GM21825 (cell line): ENCODE data around the gene CEL.
"Not testable (repeated sequence)": the region's sequence is repeated elsewhere in the genome, so short reads cannot be mapped to it uniquely, and the experiment has no call there.

ENCODE experiments used
- ATAC-seq: cut with Tn5 transposase; IDR thresholded peaks from one replicate; pipeline ENCODE4 v1.9.1; 2021; ENCODE audit warnings: mild to moderate bottlenecking, moderate library complexity; ENCODE audit not compliant: unreplicated experiment

The CEL gene

DNA sequence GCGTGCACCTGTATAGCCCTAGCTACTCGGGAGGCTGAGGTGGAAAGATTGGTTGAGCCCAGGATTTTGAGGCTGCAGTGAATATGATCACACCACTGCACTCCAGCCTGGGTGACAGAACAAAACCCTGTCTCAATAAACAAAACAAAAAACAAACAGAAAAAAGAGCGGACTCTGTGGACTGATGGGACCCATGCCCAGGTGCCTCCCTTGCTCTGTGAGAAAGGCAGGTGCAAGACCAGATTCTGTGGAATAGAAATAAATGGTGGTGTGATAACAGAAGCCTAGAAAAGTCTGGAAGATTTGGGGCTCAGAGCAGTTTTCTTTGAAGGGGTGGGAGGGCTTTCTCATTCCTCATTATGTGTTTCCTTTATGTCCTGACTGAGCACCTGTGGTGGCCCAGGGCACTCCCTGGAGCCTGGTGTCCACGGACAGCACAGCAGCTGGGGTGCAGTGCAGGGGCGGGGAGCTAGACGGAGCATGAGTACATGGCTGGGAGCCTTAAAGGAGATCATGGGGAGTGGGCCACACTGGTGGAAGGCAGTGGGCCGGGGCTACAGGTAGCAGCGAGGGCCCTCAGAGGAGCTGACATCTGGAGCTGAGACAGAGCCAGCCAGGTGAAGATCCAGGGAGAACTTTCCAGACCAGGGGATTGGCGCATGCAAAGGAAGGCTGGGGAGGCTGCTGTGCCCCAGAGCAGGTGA lies 15.4 kb upstream of the CEL start:
- no peak for ATAC-seq

DNA sequence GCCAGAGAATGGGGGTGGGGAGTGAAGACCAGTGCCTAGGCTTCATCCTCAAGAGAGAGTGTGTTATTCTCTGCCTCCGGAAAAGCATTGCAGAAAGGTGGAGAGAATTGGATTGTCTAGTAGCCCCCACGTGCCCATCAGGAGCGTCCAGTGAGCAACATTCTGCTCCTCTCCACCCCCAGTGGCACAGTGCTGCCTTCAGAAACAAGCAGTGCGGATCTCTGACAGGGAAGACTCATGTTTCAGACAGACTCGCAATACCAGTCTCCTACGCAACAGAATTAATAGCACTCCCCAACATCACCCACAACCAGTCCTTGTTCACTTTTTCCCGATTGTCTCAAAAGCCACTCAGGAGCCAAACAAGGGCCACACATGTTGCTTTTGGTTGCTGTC lies 14.9 kb upstream of the CEL start:
- ATAC-seq: no peak

DNA sequence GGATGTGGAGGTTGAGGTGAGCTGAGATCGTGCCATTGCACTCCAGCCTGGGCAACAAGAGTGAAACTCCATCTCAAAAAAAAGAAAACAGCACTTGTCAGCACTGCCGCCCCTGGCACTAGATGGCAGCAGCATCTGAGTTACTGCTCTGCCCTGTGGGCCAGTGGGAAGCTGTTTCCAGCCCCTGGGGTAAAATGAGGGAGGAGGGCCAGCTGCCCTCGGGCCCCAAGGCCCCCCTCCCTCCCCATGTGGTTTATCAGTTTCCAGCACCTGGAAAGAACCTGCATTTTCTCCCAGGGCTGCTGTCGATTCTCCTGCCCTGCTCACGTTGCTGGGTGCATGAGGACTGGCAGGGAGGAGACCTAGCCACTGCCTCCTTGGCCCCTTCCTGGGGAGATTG lies 13.2 kb upstream of the CEL start:
- ATAC-seq: no peak

DNA sequence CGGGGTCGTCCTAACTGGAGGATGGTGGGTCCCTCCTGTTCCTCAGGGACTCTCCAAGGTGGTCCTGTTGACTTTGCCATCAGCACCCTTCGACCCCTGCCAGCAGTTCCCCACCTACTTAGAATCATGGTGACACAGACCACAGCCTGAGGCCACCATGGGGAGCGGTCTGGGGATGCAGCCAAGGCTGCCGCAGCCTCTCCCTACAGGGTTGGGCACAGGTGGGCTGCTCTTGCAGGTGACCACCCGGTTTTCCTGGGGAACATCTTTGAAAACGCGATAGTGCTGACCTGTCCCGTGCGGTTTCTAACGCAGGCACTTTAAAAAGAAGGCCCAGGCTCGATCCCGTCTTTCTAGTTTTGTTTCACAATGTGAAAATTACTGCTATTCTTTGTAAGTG lies 12.7 kb upstream of the CEL start:
- no peak for ATAC-seq

DNA sequence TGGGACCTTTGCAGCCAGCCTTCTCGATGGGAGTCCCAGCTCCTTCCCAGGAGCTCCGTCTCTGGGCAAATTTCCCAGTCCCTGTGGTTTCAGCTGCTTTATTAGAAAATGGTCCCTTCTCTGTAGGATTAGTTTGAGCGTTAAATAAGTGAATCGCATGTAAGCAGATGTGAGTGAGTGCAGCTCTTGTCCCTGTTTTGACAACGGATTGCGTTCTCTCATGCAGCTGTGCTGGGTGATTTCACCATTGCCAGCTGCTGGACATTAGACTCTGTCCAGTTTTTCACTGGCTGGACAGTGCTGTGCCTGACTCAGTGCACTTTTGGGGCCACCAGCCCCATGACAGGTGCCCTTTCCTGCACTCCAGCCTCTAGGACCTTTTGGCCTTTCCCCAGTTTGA lies 11.6 kb upstream of the CEL start:
- no peak for ATAC-seq

DNA sequence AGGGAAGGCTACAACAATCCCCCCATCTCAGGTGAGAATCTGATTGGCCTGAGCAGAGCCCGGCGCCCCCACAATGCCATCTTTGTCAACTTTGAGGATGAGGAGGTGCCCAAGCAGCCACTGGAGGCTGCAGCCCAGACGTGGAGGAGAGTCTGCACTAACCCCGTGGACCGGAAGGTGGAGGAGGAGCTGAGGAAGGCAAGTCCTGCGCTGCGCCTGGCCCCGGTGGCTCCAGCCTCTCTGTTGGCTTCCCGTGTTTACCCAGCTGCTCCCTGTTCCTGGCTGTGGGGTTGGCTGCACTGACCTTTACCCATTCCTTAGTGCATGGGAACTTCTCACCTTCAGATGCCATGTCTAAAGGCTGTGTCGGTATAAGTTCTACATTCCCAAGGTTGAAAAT lies 11.0 kb upstream of the CEL start:
- no peak for ATAC-seq

DNA sequence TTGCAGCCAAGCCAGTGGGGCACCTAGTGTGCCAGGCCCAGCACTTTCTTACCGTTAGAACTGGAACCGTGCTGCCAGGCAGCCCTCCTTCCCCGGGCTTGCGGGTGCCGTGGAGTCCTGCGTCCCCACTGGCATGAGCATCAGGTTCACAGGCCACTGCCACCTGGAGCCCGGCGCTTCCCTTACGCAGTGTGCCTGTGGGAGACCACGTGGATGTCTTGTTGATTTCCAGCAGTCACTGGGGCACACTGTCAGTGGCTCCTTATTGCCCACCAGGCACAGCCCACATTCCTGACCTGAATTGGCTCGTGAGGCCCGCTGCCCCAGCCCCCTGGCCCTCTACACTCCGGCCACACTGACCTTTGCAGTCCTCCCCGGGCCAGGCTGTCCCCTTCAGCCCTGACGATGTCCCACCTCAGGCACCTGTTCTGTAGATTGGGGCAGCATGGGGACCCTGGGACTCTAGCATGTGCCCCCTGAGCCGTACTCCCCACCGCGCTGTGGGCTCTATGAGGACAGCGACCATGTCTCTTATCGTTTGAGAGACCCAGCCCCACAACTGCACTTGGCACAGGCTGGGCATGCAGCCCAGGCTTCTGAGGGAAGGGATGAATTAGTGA lies 10.4 kb upstream of the CEL start:
- no peak for ATAC-seq

DNA sequence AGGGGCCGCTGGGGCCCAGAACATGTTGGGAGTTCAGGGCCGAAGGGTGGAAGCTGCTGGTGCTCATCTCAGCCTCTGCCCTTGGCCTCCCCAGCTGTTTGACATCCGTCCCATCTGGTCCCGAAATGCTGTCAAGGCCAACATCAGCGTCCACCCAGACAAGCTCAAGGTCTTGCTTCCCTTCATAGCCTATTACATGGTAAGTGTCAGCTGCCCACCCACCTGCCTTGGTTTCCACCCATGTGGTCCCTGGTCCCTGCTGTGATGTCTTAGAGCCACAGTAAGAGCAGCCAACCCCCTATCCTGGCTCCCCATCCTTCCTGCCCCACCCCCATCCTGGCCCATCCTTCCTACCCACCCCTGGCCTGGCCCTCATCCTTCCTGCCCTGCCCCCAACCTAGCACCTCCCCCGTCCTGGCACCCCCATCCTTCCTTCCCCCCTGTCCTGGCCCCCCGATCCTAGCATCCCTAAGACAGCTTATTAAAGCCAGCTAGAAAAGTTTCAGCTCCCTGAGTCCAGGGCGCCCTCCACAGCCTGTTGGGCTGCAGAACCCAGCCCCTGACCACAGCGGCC lies 9.7 kb upstream of the CEL start:
- ATAC-seq: no peak

DNA sequence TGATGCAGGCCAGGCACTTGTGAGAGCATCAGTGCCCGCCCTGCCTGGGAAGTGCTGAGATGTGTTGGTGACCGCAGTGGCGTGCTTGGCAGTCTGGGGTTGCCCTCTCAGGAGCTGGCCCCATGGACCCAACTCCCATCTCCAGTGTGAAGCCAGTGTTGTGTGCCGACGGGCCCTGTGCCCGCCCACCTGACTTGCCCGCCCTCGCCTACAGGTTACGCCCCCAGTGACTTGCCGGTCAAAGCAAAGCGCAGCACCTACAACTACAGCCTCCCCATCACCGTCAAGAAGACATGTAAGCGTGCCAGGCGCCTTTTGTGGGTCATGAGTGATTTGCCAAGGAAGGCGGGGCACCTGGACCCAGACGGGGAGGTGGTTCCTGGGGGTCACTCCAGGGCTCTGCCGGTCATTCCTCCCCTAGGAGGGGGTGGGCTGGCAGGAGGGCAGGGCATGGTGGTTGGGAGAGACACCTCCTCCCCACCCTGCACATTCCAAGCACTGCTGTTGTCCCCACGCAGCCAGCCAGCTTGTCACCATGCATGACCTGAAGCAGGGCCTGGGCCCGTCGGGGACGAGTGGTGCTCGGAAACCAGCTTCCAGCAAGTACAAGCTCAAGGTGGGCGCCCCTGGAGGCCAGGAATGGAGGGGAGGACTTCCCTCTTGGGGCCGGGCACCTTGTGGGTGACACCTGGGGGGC lies 7.4 kb upstream of the CEL start:
- ATAC-seq: no peak

DNA sequence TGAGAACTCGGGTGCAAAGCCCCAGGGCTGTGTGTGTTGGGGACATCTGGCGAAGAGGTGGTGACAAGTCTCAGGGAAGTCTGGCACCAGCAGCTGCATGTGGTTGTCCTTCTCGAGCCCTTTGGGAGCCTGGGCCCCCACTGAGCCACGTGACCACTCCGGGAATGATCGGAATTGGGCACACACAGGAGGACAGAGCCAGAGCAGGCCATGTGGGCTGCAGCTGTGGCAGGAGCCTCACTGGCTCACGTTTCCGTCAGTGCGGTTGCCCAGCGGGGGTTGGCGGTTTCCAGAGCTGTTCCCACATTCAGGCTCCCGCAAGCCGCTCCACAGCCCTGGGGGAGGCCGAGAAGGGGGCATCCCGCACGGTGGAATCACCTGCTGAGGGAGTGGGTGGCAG lies 6.8 kb upstream of the CEL start:
- no peak for ATAC-seq

DNA sequence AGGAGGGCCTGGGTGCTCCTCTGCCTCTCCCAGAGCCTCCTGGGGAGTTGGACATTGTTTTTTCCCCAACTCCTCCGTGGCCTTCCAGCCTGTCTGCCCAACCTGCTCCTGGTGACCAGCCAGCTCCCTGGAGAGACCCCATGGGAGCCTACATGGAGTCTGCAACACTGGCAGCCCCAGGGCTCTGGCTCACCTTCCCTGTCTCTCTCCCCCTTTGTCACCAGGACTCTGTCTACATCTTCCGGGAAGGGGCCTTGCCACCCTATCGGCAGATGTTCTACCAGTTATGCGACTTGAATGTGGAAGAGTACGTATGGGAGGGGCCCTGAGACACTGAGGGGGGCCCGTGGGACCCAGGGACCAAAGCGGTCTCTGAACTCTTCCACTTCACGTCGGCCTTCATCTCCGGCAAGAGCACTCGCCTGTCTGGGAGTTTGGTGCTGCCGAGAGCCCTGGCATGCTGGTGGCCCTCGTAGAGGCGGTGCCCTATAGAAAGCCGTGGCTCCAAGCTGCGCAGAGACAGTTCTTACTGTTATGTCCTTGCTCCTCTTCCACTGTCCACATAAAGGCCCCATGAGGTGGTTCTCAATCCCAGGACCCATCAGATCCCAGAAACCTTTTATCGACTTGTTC lies 5.9 kb upstream of the CEL start:
- no peak for ATAC-seq

DNA sequence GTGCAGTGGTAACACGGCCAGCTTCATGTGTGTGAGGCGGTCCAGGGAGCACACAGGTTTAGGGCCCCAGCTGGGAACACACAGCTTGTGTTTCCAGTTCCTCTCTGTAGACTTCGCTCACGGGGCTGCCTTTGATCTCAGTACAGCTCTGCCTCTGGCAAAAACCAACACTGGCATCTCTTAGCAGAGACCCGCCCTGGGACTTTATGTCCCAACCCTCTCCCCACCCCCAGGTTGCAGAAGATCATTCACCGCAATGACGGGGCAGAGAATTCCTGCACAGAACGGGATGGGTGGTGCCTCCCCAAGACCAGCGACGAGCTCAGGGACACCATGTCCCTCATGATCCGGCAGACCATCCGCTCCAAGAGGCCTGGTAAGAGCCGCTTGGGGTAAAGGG lies 5.2 kb upstream of the CEL start:
- no peak for ATAC-seq

DNA sequence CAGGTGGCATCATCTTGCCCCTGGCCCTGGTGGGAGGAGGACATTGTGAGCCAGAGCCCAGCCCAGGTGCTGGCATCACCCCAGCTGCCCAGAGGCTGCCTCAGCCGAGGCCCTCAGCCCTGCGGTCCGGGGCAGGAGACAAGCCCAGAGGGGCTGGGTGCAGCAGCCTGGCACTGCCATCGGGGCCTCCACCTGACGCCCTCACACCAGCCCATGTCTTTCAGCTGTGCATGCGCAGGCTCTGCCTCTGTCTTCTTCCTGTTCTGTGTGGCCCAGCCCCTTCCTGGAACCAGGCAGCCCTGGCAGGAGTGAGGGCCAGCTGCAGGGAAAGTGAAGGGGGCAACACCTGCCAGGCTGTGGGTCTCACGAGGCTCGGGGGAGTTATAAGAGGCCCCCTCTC lies 4.8 kb upstream of the CEL start:
- ATAC-seq: no peak

DNA sequence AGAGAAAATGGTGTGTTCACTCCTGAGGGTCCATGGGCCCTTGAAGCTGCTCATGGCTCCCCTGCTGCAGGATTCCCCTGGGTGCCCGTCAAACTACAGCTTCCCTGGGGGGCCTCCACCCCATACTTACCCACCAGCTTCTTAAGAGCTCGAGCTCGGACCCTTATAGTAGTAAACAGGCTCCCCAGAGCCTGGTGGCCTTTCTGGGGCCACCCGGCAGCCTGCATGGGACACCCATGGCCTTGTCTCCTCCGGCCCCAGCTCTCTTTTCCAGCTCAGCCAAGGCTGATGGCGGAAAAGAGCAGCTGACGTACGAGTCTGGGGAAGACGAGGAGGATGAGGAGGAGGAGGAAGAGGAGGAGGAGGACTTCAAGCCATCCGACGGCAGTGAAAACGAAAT lies 4.2 kb upstream of the CEL start:
- ATAC-seq: no peak

DNA sequence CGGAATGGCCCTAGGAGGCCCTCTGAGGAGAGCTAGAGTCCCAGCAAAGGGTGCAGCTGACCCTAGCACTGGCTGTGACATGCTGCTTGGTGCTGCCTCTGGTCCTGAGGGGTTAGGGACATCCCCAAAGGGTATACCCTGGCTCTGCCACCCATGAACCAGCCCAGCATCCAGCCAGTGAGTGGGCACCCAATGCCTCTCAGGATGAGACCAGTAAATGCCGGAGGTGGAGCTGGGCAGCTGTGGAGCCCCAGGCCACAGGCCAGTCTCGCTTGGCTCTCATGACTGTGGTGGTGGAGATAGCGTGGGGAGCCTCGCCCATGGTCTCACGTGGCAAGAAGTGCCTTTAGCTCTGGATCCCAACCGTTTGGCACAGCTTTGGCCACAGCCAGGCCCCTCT lies 3.7 kb upstream of the CEL start:
- ATAC-seq: no peak

DNA sequence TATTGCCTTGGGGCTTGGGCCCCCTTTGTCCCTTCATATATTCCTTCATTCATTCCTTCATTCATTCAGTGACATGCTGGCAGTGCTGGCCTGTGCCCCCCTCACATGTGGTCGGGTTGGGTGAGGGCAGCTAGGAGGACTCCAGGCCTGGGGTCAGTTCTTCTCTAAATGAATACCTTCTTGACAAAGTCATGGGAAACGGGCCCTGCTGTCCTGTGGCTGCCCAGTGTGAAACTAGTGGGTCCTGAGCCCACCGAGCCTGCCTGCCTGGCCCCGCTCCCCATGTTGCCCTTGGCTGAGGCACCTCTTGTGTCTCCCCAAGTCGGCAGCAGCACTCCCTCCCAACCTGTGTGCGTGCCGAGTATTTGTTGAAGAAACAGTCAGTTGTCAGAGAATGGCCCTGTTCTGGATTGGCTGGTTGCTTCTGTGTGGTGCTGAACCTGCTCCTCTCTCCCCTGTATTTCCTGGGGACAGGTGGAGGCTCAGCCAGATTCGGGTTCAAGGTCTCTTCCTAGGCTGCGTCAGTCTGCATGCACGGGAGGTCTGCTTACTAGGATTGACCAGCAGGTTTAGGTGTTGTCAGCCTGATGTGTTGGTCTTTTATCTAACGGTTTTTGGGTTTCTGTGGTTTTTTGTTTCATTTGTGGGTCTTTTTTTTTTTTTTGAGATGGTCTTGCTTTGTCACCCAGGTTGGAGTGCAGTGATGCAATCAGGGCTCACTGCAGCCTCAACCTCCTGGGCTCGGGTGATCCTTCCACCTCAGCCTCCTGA lies 3.0 kb upstream of the CEL start:
- no peak for ATAC-seq

DNA sequence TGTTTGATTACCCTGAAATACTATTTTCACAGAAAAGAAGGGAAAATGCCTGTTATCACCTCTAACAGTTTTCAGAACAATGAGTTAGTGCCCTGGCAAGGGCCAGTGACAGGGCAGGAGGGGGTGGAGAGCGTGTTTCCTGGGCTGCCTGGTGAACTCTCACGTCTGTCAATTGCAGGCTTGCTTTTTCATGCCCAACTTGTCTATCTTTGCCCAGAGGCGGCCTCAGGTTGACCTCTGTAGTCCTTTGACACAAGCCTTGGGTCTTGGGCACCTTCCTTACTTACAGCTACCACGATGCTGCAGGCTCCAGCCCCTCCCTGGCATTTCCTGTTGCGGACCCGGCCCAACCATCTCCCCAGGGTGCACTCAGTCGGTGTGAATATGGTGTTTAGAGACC lies 2.2 kb upstream of the CEL start:
- ATAC-seq: no peak

DNA sequence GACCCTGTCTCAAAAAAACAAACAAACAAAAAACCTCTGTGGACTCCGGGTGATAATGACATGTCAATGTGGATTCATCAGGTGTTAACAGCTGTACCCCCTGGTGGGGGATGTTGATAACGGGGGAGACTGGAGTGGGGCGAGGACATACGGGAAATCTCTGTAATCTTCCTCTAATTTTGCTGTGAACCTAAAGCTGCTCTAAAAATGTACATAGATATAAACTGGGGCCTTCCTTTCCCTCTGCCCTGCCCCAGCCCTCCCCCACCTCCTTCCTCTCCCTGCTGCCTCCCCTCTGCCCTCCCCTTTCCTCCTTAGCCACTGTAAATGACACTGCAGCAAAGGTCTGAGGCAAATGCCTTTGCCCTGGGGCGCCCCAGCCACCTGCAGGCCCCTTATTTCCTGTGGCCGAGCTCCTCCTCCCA lies 1.4 kb upstream of the CEL start:
- no peak for ATAC-seq

DNA sequence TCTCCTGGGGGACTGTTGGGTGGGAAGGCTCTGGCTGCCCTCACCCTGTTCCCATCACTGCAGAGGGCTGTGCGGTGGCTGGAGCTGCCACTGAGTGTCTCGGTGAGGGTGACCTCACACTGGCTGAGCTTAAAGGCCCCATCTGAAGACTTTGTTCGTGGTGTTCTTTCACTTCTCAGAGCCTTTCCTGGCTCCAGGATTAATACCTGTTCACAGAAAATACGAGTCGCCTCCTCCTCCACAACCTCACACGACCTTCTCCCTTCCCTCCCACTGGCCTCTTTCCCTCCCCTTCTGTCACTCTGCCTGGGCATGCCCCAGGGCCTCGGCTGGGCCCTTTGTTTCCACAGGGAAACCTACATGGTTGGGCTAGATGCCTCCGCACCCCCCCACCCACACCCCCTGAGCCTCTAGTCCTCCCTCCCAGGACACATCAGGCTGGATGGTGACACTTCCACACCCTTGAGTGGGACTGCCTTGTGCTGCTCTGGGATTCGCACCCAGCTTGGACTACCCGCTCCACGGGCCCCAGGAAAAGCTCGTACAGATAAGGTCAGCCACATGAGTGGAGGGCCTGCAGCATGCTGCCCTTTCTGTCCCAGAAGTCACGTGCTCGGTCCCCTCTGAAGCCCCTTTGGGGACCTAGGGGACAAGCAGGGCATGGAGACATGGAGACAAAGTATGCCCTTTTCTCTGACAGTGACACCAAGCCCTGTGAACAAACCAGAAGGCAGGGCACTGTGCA lies 590 bp upstream of the CEL start:
- not testable (repeated sequence) for ATAC-seq

DNA sequence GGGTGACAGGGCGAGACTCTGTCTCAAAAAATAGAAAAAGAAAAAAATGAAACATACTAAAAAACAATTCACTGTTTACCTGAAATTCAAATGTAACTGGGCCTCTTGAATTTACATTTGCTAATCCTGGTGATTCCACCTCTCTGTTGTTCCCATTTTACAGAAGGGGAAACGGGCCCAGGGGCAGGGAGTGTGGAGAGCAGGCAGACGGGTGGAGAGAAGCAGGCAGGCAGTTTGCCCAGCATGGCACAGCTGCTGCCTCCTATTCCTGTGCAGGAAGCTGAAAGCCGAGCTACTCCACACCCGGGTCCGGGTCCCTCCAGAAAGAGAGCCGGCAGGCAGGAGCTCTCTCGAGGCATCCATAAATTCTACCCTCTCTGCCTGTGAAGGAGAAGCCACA lies 788 bp downstream of the CEL start:
- not testable (repeated sequence) for ATAC-seq
